HG03095 (cell line): ENCODE results near the gene TRIP12.
A peak's percentile ranks its signal among the peaks of the same experiment; 100 is the strongest.
"Not testable (repeated sequence)": the region's sequence is repeated elsewhere in the genome, so short reads cannot be mapped to it uniquely, and the experiment has no call there.

Experiments used
- ATAC-seq: cut with Tn5 transposase; IDR thresholded peaks from one replicate; pipeline ENCODE4 v1.9.1; 2021; ENCODE audit warnings: moderate library complexity; ENCODE audit not compliant: unreplicated experiment

Gene TRIP12

GRCh38 chr2:229921892-229922448, at the start of gene TRIP12:
Gene TRIP12 (minus strand): TSS chr2:229922009. CDS start chr2:229880079, 41,930 bp downstream.
- peak; percentile 61 for ATAC-seq

GRCh38 chr2:229971298-229971790, 49.5 kb upstream of the TRIP12 start:
- no peak for ATAC-seq

- no peak for ATAC-seq
Observed at GRCh38 chr2:229970406-229970805, 48.6 kb upstream of the TRIP12 start.

GRCh38 chr2:229969921-229970320, 48.1 kb upstream of the TRIP12 start:
- no peak for ATAC-seq

GRCh38 chr2:229963596-229963995, 41.8 kb upstream of the TRIP12 start:
- not testable (repeated sequence) for ATAC-seq

GRCh38 chr2:229956491-229956890, 34.7 kb upstream of the TRIP12 start:
- no peak for ATAC-seq

GRCh38 chr2:229955663-229956062, 33.9 kb upstream of the TRIP12 start:
- no peak for ATAC-seq

- ATAC-seq: no peak
Observed at GRCh38 chr2:229952256-229952835, 30.5 kb upstream of the TRIP12 start.

GRCh38 chr2:229947544-229947943, 25.7 kb upstream of the TRIP12 start:
- ATAC-seq: no peak

GRCh38 chr2:229945975-229946374, 24.2 kb upstream of the TRIP12 start:
- no peak for ATAC-seq

- ATAC-seq: no peak
Observed at GRCh38 chr2:229943770-229944449, 22.1 kb upstream of the TRIP12 start.

- no peak for ATAC-seq
Observed at GRCh38 chr2:229943171-229943570, 21.4 kb upstream of the TRIP12 start.

GRCh38 chr2:229942671-229943070, 20.9 kb upstream of the TRIP12 start:
- ATAC-seq: no peak

- ATAC-seq: no peak
Observed at GRCh38 chr2:229937537-229937936, 15.7 kb upstream of the TRIP12 start.

- ATAC-seq: no peak
Observed at GRCh38 chr2:229931241-229931640, 9.4 kb upstream of the TRIP12 start.

- ATAC-seq: no peak
Observed at GRCh38 chr2:229930656-229931055, 8.8 kb upstream of the TRIP12 start.

GRCh38 chr2:229927817-229928321, 6.1 kb upstream of the TRIP12 start:
- no peak for ATAC-seq

GRCh38 chr2:229925201-229925600, 3.4 kb upstream of the TRIP12 start:
- no peak for ATAC-seq

- ATAC-seq: not testable (repeated sequence)
Observed at GRCh38 chr2:229924541-229924940, 2.7 kb upstream of the TRIP12 start.

- peak; percentile 58 for ATAC-seq
Observed at GRCh38 chr2:229922449-229923386, 909 bp upstream of the TRIP12 start, which contains the start of gene FBXO36. Gene FBXO36 (plus strand): TSS chr2:229922503. CDS start chr2:229922514, 11 bp downstream.
